Endometrial microvascular endothelial cells (primary cell): Measurements from ENCODE around the gene ERVFRD-1. TPM values are rescaled to one million over a fixed set of nuclear protein-coding genes. Genes with fewer than 3 reads are reported as not detected.
"Not testable (repeated sequence)": the region's sequence is repeated elsewhere in the genome, so short reads cannot be mapped to it uniquely, and the experiment has no call there.

Source experiments
- in situ Hi-C: cut with HindIII; loops from 2 replicates; pipeline ENCODE4 v1.10.0; 2017; ENCODE audit warnings: low sequenced_read_pairs, low pct_unique_long_range_greater_than_20kb; ENCODE audit errors: inconsistent ontology term
- total RNA-seq: library from RNA; depleted of rRNA; stranded (reverse); fragments of >200 nt; gene quantifications from one replicate; pipeline ENCODE4 v1.2.3, GENCODE V29; 2015; ENCODE audit errors: inconsistent ontology term

ERVFRD-1 gene
- total RNA-seq, 1 donor from 2014 or later = 2.0 TPM

DNA sequence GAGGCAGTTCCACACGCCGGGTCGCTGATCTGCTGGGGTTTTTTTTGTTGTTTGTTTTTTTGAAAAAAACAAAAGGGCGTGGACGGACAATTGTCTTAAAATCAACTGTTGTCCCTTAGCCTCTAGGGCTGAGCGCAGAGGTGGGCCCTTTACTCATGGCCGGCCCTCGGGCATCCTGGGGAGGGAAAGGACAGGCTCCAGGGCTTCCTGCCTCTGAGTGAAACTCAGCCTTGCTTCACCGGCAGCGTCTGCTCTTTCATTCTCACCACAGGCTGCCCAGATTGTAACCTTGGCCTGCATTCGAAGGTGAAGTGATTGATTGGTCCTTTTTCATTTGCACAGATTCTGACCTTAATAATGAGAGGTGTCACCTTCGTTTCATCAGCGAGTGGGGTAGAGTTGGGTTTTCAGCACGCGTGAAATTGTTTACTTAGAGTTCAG, 17.1 kb downstream of the ERVFRD-1 start:
- in situ Hi-C loops = no loop called here

DNA sequence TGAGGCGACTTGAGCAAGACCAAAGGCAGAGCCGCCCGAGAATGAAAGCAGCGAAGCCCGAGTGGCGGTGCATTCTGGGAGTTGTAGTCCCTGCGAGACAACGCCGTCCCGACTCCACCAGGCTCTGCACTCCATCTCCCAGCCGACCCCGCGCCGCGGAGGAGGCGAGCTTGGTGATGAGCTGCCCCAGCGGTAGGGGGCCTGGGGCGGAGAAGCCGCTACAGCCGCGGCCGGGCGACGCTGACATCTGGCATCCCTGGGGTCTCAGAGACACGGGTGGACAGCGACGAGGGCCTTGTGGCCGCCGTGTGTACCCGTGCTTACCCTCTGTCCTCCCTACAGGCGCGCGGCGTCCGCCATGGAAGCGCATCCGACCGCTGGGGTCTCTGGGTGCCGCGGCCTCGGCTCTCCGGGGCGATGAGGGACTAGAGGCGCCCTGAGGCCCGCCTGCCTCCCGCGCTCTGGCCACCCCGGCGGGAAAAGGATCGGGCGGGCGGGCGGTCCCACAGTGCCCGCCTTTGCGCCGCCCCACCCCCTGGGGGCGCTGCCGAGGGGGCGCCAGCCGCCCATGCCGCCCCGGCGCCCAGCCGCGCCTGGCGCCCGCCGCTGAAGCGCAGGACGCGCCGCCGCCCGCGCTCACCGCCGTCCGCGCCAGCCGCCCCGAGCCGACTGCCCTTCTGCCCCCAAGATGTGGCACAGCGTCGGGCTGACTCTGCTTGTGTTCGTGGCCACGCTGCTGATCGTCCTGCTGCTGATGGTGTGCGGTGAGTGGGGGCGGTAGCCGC, 17.7 kb downstream of the ERVFRD-1 start, which contains the start of gene SMIM13:
Gene SMIM13, plus strand, starts transcription at position 209 of the 785 bp plus-strand sequence. Its CDS starts 480 bp downstream, at position 689.
- in situ Hi-C loops = no loop called here

DNA sequence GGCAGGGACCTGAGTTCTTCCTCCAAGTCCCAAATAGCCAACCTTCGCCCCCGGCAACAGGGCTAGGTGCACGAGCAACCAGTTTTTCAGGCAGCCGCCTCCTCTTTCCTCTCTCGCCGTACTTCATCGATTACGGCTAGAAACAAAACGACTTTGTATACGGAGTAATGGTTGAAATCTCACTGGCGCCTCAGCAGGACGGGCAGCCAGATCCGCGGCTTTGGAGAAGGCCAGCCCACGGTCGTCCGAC, 18.2 kb downstream of the ERVFRD-1 start:
- in situ Hi-C loops = no loop called here

DNA sequence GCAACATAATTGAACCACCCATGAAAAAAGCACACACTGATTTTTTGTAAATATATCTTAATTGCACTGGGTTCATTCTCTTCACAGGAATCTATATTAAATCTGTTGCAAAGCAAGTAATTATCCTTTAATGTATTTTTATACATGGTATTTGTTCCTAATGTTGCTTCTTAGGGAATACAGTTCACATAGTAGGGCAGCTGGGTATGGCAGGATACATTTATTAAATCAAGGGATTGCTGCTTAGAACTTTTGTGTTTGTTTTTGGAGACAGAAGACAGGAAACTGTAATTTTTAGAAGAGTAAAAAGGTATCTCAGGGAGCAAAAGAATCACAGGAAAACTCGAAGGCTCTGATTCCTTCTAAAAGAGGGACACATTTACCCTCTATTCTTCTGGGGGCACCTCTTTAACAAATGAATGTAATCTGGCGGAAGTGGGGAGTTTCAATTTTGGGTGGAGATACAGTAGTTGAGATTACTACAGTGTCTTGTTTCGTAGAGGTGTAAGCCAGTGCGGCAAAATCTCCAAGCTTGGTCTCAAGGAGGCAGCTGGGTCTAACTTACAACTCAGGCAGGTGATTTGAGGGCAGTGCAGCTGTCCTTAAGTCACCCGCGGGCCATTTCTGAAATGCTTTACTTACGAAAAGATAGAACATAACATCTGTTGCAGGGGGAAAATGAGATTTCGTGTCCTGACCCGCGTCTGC, 18.7 kb downstream of the ERVFRD-1 start:
- in situ Hi-C loops = no loop called here

DNA sequence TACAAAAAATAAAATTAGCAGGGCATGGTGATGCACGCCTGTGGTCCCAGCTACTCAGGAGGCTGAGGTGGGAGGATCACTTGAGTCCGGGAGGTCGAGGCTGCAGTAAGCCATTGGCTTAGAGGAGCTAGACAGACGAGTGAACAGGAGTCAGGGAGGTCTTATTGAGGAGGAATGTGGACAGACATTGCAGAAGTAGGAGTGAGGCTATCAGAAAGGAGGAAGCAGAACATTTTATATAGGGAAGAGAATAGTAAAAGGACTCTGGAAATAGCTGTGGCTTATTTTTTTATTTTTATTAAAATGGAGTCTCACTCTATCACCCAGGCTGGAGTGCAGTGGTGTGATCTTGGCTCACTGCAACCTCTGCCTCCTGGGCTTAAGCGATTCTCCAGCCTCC, 20.4 kb downstream of the ERVFRD-1 start:
- in situ Hi-C loops = not testable (repeated sequence)

DNA sequence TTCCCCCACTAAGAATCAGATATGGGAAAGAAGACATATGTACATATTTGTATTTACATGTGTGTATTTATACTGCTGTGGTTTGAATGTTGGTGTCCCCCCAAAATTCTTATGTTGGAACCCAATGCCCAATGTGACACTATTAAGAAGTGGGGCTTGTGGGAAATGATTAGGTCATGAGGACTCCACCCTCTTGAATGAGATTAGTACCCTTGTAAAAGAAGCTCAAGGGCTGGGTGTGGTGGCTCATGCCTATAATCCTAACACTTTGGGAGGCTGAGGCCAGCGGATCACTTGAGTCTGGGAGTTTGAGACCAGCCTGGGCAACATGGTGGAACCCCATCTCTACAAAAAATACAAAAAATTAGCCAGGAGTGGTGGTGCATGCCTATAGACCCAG, 21.8 kb downstream of the ERVFRD-1 start:
- in situ Hi-C loops = no loop called here

DNA sequence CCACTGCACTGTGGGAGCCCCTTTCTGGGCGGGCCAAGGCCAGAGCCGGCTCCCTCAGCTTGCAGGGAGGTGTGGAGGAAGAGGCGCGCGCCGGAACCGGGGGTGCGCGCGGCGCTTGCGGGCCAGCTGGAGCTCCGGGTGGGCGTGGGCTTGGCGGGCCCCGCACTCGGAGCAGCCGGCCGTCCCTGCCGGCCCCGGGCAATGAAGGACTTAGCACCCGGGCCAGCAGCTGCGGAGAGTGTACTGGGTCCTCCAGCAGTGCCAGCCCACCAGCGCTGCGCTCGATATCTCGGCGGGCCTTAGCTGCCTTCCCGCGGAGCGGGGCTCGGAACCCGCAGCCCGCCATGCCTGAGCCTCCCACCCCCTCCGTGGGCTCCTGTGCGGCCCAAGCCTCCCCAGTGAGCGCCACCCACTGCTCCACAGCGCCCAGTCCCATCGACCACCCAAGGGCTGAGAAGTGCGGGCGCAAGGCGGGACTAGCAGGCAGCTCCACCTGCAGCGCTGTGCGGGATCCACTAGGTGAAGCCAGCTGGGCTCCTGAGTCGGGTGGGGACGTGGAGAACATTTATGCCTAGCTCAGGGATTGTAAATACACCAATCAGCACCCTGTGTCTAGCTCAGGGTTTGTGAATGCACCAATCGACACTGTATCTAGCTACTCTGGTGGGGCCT, 24.2 kb downstream of the ERVFRD-1 start:
- in situ Hi-C loops = not testable (repeated sequence)

DNA sequence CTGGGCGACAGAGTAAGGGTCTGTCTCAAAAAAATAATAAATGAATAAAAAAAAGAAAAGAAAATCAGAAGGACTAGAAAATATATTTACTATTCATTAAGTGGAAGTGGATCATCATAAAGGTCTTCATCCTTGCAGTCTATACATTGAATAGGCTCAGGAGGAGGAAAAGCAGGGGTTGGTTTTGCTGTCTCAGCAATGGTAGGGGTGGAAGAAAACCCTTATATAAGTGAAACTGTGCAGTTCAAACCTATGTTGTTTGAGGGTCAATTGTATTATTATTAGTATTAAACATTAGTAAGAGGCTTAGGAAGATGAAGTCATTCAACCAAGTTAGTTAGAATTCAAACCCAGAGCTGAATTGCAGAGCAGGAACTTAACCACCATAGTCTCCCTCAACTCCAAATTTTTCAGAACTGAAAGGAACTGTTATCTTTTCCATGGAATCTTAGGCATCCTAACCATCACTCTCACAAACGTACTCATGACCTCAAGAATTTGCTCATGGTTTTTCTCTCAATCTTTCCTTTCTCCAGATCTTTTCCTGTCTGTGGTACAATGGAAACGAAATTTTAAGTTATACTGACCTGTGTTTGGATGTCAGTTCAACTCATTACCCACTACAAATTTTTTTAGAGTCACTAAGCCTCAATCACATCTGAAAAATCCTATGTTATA, 25.6 kb downstream of the ERVFRD-1 start:
- in situ Hi-C loops = no loop called here

DNA sequence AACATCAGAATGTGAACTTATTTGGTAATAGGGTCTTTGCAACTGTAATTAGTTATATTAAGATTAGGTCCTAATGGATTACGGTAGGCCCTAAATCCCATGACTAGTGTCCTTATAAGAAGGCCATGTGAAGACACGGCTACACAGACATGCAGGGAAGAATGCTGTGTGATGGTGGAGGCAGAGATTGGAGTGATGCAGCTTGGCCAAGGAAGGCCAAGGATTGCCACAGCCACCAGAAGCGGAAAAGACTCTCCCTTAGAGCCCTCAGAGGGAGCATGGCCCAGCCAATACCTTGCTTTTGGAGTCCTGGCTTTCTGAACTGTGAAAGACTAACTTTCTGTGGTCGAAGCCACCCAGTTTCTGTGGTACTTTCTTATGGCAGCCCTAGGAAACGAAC, 27.6 kb downstream of the ERVFRD-1 start:
- in situ Hi-C loops = no loop called here

DNA sequence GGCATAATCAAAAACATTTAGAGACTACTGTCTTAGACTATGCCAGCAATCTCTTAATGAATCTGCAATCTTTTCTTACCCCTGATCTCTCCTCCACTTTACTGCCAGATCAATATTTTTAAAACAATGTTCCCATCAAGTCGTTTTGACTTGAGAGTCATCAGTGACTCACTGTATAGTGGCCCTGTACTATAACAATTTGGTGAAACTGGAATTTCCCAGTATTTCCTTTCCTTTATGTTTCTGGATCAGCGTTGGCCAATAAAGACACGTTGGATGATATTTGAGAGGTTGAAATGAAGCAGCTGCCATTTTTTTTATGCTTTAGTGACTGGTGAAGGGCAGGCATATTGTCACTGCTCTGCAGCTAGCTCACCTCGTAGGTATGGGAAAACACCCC, 28.0 kb downstream of the ERVFRD-1 start:
- in situ Hi-C loops = no loop called here

DNA sequence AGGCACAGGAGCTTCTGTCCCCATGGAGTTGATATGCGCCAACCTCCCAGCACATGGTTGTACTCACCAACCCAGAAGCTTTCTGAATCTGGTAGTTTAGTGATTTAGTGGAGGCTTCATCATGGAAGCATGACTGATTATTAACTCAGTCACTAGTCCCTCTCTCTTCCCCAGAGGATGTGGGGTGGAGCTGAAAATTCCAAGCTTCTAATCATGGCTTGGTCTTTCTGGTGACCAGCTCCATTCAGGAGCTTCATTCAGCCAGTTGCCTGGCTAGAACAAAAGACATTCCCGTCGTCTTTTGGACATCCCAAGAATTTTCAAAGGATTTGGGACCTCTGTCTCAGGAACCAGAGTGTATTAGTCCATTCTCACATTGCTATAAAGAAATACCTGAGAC, 31.2 kb downstream of the ERVFRD-1 start:
- in situ Hi-C loops = no loop called here

DNA sequence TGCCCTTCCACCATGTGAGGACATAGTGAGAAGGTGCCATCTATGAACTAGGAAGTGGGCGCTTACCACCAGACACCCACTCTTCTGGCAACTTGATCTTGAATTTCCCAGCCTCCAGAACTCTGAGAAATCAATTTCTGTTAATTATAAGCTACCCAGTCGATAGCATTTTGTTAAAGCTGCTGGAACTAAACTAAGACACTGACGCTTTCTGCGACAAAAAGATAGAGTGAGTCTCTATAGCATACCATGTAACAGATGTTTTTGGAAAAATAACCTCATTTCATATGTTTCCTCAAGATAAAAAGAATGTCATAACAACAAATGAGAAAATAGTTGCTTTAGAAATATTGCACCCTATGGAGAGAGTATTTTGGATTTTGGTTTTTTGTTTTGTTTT, 33.3 kb downstream of the ERVFRD-1 start:
- in situ Hi-C loops = no loop called here

DNA sequence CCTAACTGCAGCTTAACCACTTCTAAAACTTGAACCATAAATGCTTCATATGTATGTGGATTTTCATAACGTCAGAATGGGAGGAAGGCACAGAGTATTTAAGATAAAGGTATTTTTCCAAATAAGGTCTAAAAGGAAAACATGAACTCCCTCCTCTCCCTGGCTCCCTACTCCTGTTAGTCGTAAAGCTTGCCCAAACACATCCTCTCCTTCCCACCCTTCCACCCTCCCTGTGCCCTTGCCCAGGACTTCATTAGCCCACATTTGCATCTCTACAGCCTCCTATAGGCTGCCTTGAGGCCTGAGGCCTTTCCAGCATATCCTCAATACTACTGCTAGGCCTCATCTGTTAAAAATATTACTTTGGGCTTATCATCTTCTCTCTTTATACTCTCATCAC, 35.0 kb downstream of the ERVFRD-1 start:
- in situ Hi-C loops = no loop called here

DNA sequence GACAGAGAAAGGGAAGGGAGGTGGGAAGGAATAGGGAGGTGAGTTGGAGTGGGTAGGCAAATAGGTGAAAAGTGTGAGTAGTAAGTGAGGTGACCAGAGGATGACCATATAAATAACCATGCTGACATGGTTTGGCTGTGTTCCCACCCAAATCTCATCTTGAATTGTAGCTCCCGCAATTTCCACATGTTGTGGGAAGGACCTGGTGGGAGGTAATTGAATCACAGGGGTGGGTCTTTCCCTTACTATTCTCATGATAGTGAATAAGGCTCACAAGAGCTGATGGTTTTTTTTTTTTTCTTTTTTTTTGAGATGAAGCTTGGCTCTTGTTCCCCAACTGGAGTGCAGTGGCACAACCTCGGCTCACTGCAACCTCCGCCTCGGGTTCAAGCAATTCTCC, 39.4 kb downstream of the ERVFRD-1 start:
- in situ Hi-C loops = no loop called here

DNA sequence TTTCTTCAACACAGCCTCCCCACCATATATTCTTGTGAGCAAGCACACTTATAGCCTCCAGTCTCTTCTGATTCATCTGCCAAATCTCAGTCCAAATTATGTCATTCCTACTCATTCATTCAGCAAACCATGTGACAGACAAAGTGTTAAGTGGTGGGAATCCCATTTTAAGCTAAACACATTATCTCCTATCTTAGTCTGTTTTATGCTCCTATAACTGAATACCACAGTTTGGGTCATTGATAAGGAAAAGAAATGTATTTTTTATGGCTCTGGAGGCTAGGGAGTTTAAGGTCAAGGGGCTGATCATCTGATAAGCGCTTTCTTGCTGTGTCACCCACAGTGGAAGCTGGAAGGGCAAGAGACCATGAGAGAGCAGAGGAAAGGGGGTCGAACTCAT, 41.8 kb downstream of the ERVFRD-1 start:
- in situ Hi-C loops = no loop called here

DNA sequence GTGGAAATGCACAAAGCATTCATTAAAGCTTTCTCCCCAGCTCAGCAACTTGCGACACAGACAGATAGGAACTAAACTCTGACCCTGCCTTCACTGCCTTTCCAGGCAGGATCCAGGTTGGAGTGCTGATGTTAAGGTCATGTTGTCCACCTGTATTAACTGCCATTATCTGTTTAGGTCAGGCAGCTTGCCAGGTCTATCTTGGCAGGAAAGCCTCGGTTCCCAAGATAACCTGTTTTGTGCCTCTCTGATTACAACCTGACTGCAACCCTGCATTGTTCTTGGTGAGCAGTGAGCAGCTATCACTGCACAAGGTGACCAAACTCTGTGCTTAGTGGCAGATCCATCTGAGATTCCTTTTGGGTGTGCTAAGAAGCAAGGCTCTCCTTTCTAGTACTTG, 44.2 kb downstream of the ERVFRD-1 start:
- in situ Hi-C loops = no loop called here

DNA sequence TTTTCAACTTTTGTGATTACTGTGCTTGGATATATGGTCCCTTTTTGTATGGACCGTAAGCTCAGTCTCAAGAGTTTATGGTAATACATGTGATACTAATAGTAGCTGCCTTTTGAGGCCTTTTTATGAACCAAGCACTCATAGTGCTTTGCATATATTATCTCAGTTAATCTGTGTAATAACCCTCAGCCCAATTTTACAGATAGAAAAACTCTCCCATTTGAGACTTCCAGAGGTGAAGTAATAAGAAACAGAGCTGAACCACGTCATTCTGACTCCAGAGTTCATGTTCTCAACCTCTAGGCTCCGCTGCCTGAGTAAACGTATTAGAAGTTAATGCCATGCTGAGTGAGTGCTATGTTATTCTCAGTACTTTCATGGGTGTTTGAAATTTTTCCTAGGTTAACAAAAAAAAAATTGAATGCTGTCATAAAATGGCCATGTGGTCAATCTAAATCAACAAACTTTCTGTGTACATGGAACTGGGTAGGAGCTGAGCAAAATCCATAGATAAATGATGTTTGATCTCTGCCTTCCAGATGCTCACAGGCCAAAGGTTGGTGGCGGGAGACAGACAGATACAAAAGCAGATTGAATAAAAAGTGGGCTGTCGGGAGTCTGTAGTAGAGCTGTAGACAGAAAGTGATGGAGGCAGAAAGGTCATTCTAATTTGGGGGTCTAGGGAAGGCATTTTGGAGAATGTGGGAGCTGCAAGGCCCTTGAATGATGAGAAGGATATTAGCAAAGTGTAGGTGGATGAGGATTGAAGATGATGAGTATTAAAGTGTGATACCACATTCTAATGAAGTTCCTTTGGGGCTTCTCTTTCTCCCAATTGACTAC, 44.8 kb downstream of the ERVFRD-1 start:
- in situ Hi-C loops = no loop called here

DNA sequence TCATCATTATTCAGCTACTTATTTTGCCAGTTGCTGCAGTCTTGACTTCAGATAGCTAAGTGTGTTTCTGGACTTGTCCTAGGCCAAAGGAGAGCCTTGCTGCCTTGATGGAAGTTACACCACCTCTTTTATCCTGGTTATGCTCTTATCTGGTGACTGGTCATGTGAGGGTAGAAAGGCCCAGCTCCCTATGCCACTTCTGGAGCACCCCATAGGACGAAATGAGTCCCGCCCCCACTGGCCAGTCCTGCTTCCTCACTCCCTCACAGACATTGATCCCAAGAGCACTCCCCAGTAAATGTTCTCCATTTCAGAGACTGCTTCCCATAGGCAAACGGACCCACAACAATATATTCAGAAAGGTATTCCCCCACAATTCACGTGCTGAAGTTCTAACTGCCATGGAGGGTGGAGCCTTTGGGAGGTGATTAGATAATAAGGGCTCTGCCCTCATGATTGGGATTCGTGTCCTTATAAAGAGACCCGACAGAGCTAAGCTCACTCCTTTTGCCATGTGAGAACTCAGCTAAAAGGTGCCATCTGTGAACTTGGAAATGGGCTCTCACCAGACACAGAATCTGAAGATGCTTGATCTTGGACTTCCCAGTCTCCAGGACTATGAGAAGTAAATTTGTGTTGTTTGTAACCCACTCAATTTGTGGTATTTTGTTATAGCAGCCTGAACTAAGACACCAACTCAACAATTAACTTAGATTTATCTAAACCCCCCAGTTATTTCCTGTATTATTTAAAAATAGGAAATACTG, 45.9 kb downstream of the ERVFRD-1 start:
- in situ Hi-C loops = no loop called here
